SU-DHL-6 (cell line): ENCODE measurements around the gene CWC27.

Source experiments
- H2AFZ ChIP-seq: fragments of 200-600 bp; sonication (generic); 2 replicates; pipeline ENCODE4 v1.6.1; 2014; ENCODE audit warnings: low read depth, mild to moderate bottlenecking, moderate library complexity, mixed read lengths, antibody characterized with exemption, low read length; ENCODE audit not compliant: severe bottlenecking
- H3F3A ChIP-seq: fragments of 200-600 bp; shearing (Covaris generic); 2 replicates; pipeline ENCODE4 v1.6.0; 2016; ENCODE audit warnings: antibody characterized with exemption, mild to moderate bottlenecking; ENCODE audit not compliant: insufficient read depth
- H3K27ac ChIP-seq: fragments of 200-600 bp; sonication (generic); 2 replicates; pipeline ENCODE4 v1.5.1; 2016; ENCODE audit warnings: low read depth, mild to moderate bottlenecking, low read length, moderate library complexity, mixed read lengths
- H3K27me3 ChIP-seq: fragments of 200-600 bp; sonication (generic), shearing (Covaris generic); 2 replicates; pipeline ENCODE4 v1.6.0; 2014; ENCODE audit warnings: mild to moderate bottlenecking, low read length
- H3K36me3 ChIP-seq: fragments of 200-600 bp; sonication (generic); 2 replicates; pipeline ENCODE4 v1.6.1; 2014; ENCODE audit warnings: mild to moderate bottlenecking, low read length, mixed read lengths
- H3K4me2 ChIP-seq: fragments of 300-600, 200-600 bp; shearing (Covaris generic), sonication (generic); 2 replicates; pipeline ENCODE4 v1.6.0; 2014; ENCODE audit warnings: low read length, low read depth, mild to moderate bottlenecking; ENCODE audit not compliant: poor library complexity, severe bottlenecking
- H3K4me3 ChIP-seq: fragments of 200-600 bp; sonication (generic); 2 replicates; pipeline ENCODE4 v1.5.1; 2014; ENCODE audit warnings: antibody characterized with exemption, low read length, mild to moderate bottlenecking, mixed read lengths; ENCODE audit not compliant: insufficient read depth, poor library complexity, severe bottlenecking
- H3K79me2 ChIP-seq: fragments of 200-600 bp; sonication (generic); 2 replicates; pipeline ENCODE4 v1.6.1; 2014; ENCODE audit warnings: mild to moderate bottlenecking, low read length, moderate library complexity; ENCODE audit not compliant: insufficient read depth
- H3K9ac ChIP-seq: fragments of 200-600 bp; sonication (generic); 2 replicates; pipeline ENCODE4 v1.7.0; 2014; ENCODE audit warnings: mild to moderate bottlenecking, low read length
- H3K9me2 ChIP-seq: fragments of 200-600 bp; sonication (generic); replicated peaks from 2 replicates; pipeline ENCODE4 v1.6.1; 2014; ENCODE audit warnings: low read length; ENCODE audit not compliant: insufficient read depth
- H3K9me3 ChIP-seq: fragments of 200-600 bp; sonication (generic); 2 replicates; pipeline ENCODE4 v1.6.1; 2014; ENCODE audit warnings: low read length, mixed read lengths; ENCODE audit not compliant: insufficient read depth
- H4K20me1 ChIP-seq: fragments of 200-600 bp; sonication (generic); 2 replicates; pipeline ENCODE4 v1.6.1; 2014; ENCODE audit warnings: low read depth, mild to moderate bottlenecking, antibody characterized with exemption, low read length, moderate library complexity, mixed read lengths
- CTCF ChIP-seq: fragments of 200-600 bp; sonication (generic); IDR thresholded peaks from one replicate; pipeline ENCODE4 v1.5.1; 2017; ENCODE audit warnings: antibody characterized with exemption, mild to moderate bottlenecking, low read length, moderate library complexity; ENCODE audit not compliant: insufficient read depth, poor library complexity, severe bottlenecking
- EZH2phosphoT487 ChIP-seq: fragments of 200-600 bp; sonication (generic), shearing (Covaris generic); conservative IDR thresholded peaks from 2 replicates; pipeline ENCODE4 v1.6.1; 2018; ENCODE audit warnings: mild to moderate bottlenecking, antibody characterized with exemption, low read length, moderate library complexity, mixed read lengths

The CWC27 gene

GRCh38 chr5:64771736-64772135, 3.0 kb downstream of the CWC27 start:
- no peak for TF ChIP-seq CTCF
- TF ChIP-seq EZH2phosphoT487 = no peak
- no peak overlapping the region for H3K27ac ChIP-seq
- H2AFZ ChIP-seq = no peak overlapping the region
- H3K27me3 ChIP-seq = no peaks in the 10 kb centered on the region
- H3K9ac ChIP-seq = no peak overlapping the region
- H3K9me3 ChIP-seq = no peaks in the 10 kb centered on the region
- H3K9me2 ChIP-seq = no peaks in the 10 kb centered on the region
- no peaks in the 10 kb centered on the region for H4K20me1 ChIP-seq
- H3K36me3 ChIP-seq = 0 out of 2 replicates have a peak, but pooled peaks cover 3% of the 10 kb centered on the region
- peaks cover 55% of the 10 kb centered on the region for H3K79me2 ChIP-seq
- H3F3A ChIP-seq = no peaks in the 10 kb centered on the region
- H3K4me2 ChIP-seq = no peak overlapping the region
- no peak overlapping the region for H3K4me3 ChIP-seq

GRCh38 chr5:64773533-64773932, 4.8 kb downstream of the CWC27 start:
- Histone ChIP-seq H4K20me1 (no peaks in the 10 kb centered on the region), H3K79me2 (peaks cover 38% of the 10 kb centered on the region), H3K9me3 (no peaks in the 10 kb centered on the region), H3F3A (no peaks in the 10 kb centered on the region), H3K27ac (no peak overlapping the region), H3K9ac (no peak overlapping the region), H3K36me3 (peaks cover 6% of the 10 kb centered on the region; the same call in 1 of the 2 replicates), H3K4me3 (no peak overlapping the region), H3K9me2 (no peaks in the 10 kb centered on the region), H2AFZ (no peak overlapping the region), H3K4me2 (peak overlapping the region; percentile 27), H3K27me3 (no peaks in the 10 kb centered on the region)
- TF ChIP-seq EZH2phosphoT487 = no peak
- TF ChIP-seq CTCF = no peak

GRCh38 chr5:64775291-64775690, 6.6 kb downstream of the CWC27 start:
- Histone ChIP-seq H3K9me3 (no peaks in the 10 kb centered on the region), H3K27ac (no peak overlapping the region), H2AFZ (no peak overlapping the region), H3K4me2 (no peak overlapping the region), H3K36me3 (peaks cover 6% of the 10 kb centered on the region; the same call in 1 of the 2 replicates), H3F3A (no peaks in the 10 kb centered on the region), H3K4me3 (no peak overlapping the region), H3K9me2 (no peaks in the 10 kb centered on the region), H4K20me1 (no peaks in the 10 kb centered on the region), H3K27me3 (no peaks in the 10 kb centered on the region), H3K79me2 (peaks cover 23% of the 10 kb centered on the region), H3K9ac (no peak overlapping the region)
- TF ChIP-seq EZH2phosphoT487 (no peak), CTCF (no peak)
